GM19468 (cell line): ENCODE data around the gene RNF20.
"Not testable (repeated sequence)": the region's sequence is repeated elsewhere in the genome, so short reads cannot be mapped to it uniquely, and the experiment has no call there.

ENCODE experiments used
- ATAC-seq: cut with Tn5 transposase; IDR thresholded peaks from one replicate; pipeline ENCODE4 v1.9.1; 2021; ENCODE audit warnings: mild to moderate bottlenecking, moderate library complexity, moderate number of reproducible peaks; ENCODE audit not compliant: unreplicated experiment; ENCODE audit errors: extremely low read depth

Gene RNF20

DNA sequence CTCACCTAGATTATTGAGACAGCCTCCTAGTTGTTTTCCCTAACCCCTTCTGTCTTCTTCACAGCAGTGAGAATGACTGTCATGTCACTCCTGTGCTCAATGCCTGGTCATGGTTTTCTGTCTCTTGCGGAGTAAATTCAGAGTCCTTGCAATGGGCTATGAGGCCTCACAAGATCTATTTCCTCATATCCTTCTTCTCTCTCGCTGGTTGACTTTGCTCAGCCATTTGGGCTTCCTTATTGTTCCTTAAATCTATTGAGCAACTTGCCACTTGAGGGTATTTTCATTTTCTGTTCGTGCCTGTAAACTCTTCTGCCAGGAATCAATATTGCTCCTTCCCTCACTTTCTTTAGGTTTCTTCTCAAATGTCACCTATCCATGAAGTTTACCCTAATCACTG, 52.1 kb downstream of the RNF20 start:
- ATAC-seq: no peak

DNA sequence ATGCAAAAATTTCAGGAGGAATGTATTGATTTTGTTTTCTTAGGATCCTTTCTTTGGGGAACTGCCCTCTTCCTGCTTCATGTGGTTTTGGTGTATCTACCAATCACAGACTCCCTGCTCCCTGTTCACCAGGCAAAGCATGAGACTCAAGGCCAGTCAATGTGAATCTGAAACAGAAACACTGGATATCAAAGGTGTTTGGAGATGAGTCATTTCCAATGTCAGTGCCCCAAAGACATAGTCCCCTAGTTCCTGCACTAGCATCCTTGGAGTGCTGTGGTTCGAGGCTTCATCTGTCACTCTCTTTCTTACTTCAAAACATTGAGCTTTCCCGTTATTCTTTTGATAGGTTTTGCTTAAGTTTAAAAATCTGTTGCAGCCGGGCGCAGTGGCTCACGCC, 53.0 kb downstream of the RNF20 start:
- peak; percentile 73 for ATAC-seq

DNA sequence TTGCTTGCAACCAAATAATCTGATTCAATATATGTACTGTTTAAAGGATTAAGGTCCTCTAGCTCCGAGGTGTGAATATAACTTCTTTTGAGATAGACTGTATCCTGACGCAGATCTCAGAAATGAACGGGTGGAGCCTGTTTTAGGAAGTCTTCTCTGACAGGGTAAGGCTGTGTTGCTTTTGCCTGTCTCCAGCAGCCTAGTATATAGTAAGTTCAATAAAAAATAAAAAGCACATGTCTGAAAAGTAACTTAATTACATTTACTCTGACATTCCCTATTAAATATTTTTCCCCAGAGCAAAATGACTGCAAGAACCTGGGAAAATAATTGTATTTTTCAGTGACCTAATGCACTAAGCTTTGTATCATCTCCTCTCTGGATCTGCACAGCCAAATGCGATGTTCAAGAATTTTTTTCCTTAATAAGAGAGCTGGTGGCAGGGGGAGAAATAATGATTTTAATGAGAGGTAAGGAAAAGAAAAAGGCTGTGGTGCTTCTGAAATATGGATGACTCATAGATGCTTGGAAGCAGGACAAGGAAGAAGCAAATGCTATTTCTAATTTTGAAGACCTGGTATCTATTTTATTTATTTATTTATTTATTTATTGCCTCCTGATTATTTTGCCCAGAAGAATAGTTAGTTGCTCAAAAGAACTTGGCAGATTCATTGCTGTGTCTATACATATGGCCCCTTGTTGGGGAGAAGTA, 53.8 kb downstream of the RNF20 start:
- ATAC-seq: no peak

DNA sequence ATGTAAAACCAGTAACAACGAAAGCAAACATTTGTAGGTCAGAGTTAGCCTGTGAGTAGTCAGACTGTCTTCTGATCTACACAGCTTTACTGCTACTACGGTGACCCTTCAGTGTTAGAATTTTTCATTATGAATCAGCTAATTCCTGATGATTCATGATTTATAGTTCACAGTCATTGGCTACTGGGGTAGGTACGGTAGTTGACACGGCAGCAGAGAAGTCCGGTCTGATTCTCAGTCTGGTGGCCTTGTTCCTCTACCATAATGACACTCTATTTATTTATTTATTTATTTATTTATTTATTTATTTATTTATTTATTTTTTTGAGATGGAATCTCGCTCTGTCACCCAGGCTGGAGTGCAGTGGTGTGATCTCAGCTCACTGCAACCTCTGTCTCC, 56.4 kb downstream of the RNF20 start:
- ATAC-seq: not testable (repeated sequence)

DNA sequence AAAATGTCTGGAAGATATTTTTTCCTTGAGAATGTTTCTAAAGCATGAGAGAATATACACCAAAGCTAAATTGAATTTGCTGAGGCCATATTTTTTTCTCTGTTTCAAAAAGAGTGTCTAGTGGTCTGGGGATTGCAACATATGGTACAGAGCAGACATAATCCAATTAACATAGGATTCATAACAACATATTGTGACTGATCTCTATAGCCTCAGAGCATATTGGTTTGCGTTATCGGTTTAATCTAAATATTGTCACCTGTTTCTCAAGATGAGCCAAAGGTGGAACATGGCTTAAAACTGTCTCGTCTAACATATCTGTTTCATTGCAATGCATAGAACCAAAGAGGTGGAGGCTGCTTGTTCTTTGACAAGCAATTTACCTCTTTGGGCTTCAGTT, 57.2 kb downstream of the RNF20 start:
- ATAC-seq: no peak

DNA sequence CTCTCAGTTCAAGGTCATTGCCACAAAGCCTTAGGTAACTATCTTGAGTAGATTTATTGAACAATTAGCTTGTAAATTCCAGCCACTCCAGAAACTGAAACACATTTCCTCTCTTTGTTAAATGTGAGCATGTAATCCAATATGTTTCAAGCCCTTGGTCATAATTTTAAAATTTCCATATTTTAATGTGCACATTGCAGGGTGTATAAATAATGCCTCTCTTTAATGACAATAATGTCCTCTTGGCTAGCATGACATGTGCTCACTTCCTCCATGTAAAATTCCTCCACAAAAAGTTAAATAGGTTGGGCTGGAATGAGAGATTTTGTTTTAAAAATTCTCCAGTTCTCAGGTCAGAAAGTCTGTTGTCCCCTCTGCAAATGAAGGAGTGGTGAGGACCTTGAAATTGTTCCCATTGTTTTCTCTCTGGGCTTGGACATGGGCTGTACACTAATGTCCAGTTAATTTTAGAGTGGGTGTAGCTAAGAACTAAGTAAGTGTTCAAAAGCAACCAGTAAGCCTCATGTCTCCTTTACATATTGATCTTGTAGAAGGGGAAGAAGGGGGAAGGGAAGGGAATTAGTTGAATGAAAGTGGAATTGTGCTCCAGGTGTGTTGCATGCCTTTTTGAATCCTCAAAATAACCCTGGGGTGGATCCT, 58.3 kb downstream of the RNF20 start:
- ATAC-seq: no peak

DNA sequence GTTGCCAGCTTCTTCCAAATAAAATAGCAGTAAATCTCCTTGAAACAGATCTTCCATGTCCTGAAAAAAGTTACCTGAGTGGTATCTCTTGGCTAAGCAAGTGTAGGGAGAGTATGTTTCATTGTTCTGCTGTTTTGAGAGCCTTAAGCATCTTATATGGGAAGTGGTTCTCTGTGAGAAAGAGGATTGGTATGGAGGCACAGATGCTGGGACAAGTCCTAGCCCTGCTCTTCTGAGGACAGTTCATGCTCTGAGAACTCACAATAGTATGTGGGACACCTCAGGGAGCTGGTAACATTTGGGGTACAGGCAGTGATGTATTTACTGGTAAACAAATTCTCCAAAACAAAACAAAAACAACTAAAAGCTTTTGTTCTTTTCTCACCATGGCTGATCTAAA, 59.1 kb downstream of the RNF20 start:
- no peak for ATAC-seq

DNA sequence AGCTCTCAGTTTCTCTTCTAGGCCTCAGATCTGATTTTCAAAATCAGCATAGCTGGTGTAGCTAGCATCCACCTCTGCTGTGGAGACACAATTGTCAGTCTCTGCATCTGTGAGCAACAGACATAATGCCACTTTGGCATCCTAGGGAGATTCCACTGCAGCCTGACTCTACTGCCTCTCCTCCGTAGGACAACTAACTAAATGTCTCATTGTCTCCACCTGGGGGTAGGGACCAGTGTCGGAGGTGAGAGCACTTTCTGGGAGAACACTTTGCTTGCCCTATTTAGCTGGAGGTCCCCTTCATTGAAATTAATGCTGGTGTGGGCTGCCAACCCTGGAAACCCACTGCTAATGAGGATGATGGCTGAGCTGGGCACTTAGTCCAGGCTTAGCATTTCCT, 59.7 kb downstream of the RNF20 start:
- ATAC-seq: no peak

DNA sequence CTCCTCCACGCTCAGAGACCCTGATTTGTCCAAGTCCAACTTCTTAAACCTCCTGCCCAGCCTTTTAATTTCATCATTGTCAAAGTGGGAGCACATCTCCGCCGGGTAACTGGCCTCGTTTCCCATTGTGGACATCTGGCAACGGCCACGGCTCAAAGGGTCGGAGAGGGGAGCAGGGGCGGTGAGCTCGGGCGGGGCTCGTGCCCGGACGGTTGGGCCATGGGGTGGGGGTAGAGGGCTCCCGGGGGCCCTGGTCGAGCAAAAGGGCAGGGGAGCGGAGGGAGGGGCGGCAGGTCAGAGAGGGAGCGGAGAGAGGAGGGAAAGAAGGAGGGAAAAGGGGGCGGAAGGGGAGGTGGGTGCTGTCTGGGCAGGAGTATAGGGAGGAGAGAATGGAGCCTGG, 61.1 kb downstream of the RNF20 start, which contains the start of gene PPP3R2:
Gene PPP3R2, minus strand, starts transcription at position 174 of the 400 bp plus-strand sequence. Its CDS starts 48 bp downstream, at position 126.
- ATAC-seq: no peak

DNA sequence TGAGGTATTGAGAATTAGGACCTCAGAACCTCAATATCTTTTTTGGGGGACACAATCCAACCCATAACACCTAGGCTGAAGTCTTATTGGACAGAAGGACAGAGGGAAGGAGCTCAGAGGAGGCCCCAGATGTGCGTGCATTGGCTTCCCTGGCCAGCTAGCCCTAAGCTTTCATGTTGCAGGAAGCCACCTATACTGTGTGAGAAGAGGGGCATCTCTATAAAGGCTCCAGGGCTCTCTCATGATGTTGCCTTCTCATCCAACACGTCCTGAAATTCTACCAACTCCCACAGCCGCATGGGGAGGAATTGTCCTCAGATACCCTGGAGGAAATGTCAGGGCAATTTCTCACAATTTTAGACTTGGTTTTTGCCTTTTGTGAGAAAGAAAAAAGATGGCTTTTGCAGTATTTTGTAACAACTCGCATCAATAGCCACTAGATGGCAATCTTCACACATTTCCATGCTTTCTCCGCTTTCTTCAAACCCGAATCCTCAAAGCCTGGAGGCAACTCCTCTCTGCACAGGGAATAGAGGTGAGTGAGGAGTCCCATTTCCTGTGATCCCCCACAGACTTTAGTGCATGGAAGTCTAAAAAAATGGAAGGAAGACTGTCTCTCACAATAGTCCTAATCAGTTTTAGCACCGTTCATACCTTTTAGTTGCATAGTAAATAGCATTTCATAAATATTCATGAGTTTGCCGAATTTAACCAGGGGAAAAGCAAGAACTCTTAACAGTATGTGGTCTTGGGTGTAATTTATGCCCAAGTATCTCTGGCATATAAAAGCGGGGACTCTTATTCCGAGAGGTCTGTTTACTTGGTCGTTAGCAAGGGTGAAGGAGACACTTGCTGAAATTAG, 68.5 kb downstream of the RNF20 start:
- ATAC-seq: no peak

DNA sequence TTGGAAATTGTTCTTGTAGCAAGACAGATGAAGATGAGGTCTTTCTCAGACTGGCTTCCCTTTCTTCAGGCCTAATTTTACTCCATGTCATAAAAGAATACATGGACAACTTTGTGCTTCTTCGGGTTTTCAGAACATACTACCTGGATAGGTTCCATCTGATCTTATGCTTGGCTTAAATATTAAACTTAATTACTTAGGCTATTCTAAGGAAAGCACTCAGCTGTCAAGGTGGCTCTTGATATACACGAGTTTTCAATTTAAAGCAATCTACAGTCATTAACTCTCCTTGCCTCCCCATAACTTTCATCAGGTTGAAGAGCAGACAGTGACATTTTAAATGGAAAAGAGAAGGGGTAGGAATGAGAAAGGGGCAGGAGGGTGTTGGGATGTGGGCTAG, 70.6 kb downstream of the RNF20 start:
- no peak for ATAC-seq

DNA sequence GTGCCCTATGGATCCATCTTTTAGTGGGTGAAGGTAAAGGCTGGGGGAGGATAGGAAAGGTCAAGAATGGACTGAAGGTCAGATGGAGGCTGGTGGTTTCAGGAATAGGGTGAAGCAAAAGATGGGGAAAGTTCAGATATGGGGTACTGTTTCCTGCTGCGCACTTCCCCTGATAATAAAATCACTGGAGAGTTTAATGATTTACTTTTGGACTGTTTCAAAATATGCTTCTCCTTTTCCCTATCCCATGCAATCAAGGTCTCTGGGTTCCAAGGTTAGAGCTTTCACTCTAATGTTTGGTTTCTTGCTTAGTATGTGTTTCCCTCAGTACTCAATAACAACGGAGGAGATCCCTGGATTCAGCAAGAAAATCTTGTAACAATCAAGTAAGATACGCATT, 71.9 kb downstream of the RNF20 start:
- ATAC-seq: no peak
